Thyroid gland (tissue), 4 donors: ENCODE measurements around the gene CHCHD5.
"Not testable (repeated sequence)": the region's sequence is repeated elsewhere in the genome, so short reads cannot be mapped to it uniquely, and the experiment has no call there.

Experiments used
- CTCF ChIP-seq, 6 experiments: fragments of 200-600 bp in 3 of 6; fragments of 450-650 bp in 3 of 6; sonication (generic) in 3 of 6; IDR thresholded peaks; one replicate each; pipeline ENCODE4 v1.5.1; 2016 to 2019; ENCODE audit warnings: antibody characterized with exemption in 6 of 6, mild to moderate bottlenecking in 2 of 6, inconsistent platforms in 1 of 6, moderate library complexity in 1 of 6
- POLR2A ChIP-seq, 2 donors: fragments of 450-650 bp; IDR thresholded peaks; one replicate each; pipeline ENCODE4 v1.6.1; 2017; ENCODE audit warnings: antibody characterized with exemption in 2 of 2, mild to moderate bottlenecking in 2 of 2, moderate library complexity in 1 of 2

- not testable (repeated sequence) for TF ChIP-seq CTCF, POLR2A (IDR thresholded peaks at IDR 0.05)
Measured at GRCh38 chr2:112612283-112612682, 27.9 kb downstream of the CHCHD5 start.
